OCI-LY7 (cell line): ENCODE measurements around the gene RBM23. TPM values are rescaled to one million over a fixed set of nuclear protein-coding genes. Genes with fewer than 3 reads are reported as not detected.

Source experiments
- BruUV-seq: library from RNA; stranded (reverse); fragments of 400-500 nt; replicated peaks from 2 replicates; lab custom pipeline; 2021; lab: Mats Ljungman, UMichigan
- CTCF ChIA-PET: fragments of 300-600 bp; sonication (Branson Sonifier 250); formaldehyde crosslinking; loops from one replicate; lab custom pipeline; 2022; ENCODE audit warnings: antibody characterized with exemption; ENCODE audit not compliant: unreplicated experiment; lab: Charles Lee
- POLR2A ChIA-PET: fragments of 300-600 bp; sonication (Branson Sonifier 250); formaldehyde crosslinking; loops from one replicate; lab custom pipeline; 2022; ENCODE audit warnings: antibody characterized with exemption; lab: Charles Lee
- DNase-seq: peaks from one replicate; pipeline ENCODE4 v3.0.0-alpha.2; 2015; ENCODE audit warnings: low spot score
- H2AFZ ChIP-seq: fragments of 200-600 bp; sonication (generic), shearing (Covaris generic); 2 replicates; pipeline ENCODE4 v1.6.1; 2014; ENCODE audit warnings: mild to moderate bottlenecking, antibody characterized with exemption, low read length, moderate library complexity
- H3K27ac ChIP-seq: fragments of 200-600 bp; sonication (generic); 2 replicates; pipeline ENCODE4 v1.5.1; 2014; ENCODE audit warnings: mixed run types, low read depth, mild to moderate bottlenecking, moderate library complexity, low read length, inconsistent platforms; ENCODE audit not compliant: poor library complexity, severe bottlenecking
- H3K36me3 ChIP-seq: fragments of 200-600 bp; sonication (generic); 2 replicates; pipeline ENCODE4 v1.6.1; 2014; ENCODE audit warnings: mild to moderate bottlenecking, antibody characterized with exemption, low read length, moderate library complexity, mixed read lengths; ENCODE audit not compliant: insufficient read depth
- H3K4me1 ChIP-seq: fragments of 200-600 bp; sonication (generic); 2 replicates; pipeline ENCODE4 v1.5.1; 2014; ENCODE audit warnings: mild to moderate bottlenecking, low read length; ENCODE audit not compliant: insufficient read depth, poor library complexity, severe bottlenecking
- H3K4me2 ChIP-seq: fragments of 200-600 bp; sonication (generic); 2 replicates; pipeline ENCODE4 v1.6.1; 2014; ENCODE audit warnings: mild to moderate bottlenecking, low read length
- H3K4me3 ChIP-seq: fragments of 200-600 bp; sonication (generic); 2 replicates; pipeline ENCODE4 v1.5.1; 2014; ENCODE audit warnings: mild to moderate bottlenecking, low read depth, low read length; ENCODE audit not compliant: poor library complexity, severe bottlenecking
- H3K79me2 ChIP-seq: fragments of 200-600 bp; sonication (generic); 2 replicates; pipeline ENCODE4 v1.6.1; 2016; ENCODE audit warnings: low read depth, mild to moderate bottlenecking, low read length, moderate library complexity, mixed read lengths; ENCODE audit not compliant: insufficient read depth
- H3K9me2 ChIP-seq: fragments of 200-600 bp; sonication (generic); 2 replicates; pipeline ENCODE4 v1.6.1; 2016; ENCODE audit warnings: mild to moderate bottlenecking, low read length, mixed read lengths; ENCODE audit not compliant: insufficient read depth
- H3K9me3 ChIP-seq: fragments of 200-600 bp; sonication (generic); 2 replicates; pipeline ENCODE4 v1.6.1; 2014; ENCODE audit warnings: mild to moderate bottlenecking, mixed run types, low read length, mixed read lengths
- H4K20me1 ChIP-seq: fragments of 200-600 bp; sonication (generic); 2 replicates; pipeline ENCODE4 v1.6.1; 2014; ENCODE audit warnings: mild to moderate bottlenecking, antibody characterized with exemption, low read length, moderate library complexity, mixed read lengths; ENCODE audit not compliant: insufficient read depth
- EZH2phosphoT487 ChIP-seq: fragments of 200-600 bp; sonication (generic); IDR thresholded peaks from 2 replicates; pipeline ENCODE4 v1.6.1; 2018; ENCODE audit warnings: low read depth, borderline replicate concordance, mild to moderate bottlenecking, mixed run types, antibody characterized with exemption, low read length, moderate library complexity, mixed read lengths
- intact Hi-C: fragments of 100-400 bp; cut with micrococcal nuclease; formaldehyde crosslinking; loops from one replicate; pipeline ENCODE4 v1.10.0; 2022; ENCODE audit not compliant: unreplicated experiment
- total RNA-seq, 2 experiments: library from RNA; depleted of rRNA in 1 of 2; stranded (reverse); fragments of >200 nt in 1 of 2; shearing (Covaris generic) in 1 of 2; gene quantifications; 2 replicates each; pipeline ENCODE4 v1.2.3, GENCODE V29; 2014 to 2022
- TF ChIP-seq, protein P1 (sequence below): fragments of 200-600 bp; sonication (generic); conservative IDR thresholded peaks from 2 replicates; pipeline ENCODE4 v1.5.1; 2014; ENCODE audit warnings: mild to moderate bottlenecking, antibody characterized with exemption, low read length, moderate library complexity, mixed read lengths

RBM23 gene
- total RNA-seq, 2 experiments from 2014 or later = 81.0 to 90.1 TPM

DNA sequence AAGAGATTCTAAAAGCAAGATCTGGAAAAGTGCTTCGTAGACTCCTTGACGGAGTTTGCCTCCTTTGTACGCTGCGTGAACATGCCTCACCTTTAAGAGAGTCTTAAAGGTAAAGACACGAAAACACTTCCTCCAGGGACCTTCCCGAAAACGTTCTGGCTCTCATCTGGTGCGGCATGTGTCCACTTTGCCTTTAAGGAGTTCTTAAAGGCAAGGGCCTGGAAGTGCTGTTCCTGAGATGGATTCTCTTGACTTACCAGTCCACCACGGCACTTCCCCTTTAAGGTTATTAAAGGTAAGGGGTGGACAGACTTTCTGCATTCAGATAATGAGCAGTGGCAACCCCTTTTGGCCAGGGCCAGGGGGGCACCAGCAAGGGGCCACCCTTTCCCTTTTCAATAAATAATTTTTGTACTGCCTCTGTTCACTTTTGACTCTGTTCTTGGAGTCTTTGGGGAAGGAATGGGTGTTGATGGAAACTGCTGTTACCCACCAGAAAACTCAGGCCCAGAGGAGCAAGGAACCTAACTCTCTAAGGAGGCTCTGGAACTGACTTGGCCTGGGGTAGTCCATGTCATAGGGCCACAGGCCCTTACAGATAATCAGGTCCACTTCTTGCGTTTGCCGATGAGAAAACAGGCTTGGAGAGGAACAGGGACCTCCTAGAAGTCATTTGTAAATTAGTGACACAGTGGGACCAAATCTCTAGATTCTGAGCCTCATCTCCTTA is 31.5 kb downstream of the RBM23 start:
- no peaks in the 10 kb centered on the region for H3K79me2 ChIP-seq
- DNase-seq = peak; percentile 98
- peak overlapping the region; percentile 43; the same call in 1 of the 2 replicates for H2AFZ ChIP-seq
- H3K9me2 ChIP-seq = no peaks in the 10 kb centered on the region
- intact Hi-C loops = loop anchor here (1.0 to 5.0 kb wide), 3 partner anchors 16 to 965 kb away; partner anchors contain the start of gene LRP10
- ChIA-PET CTCF (interaction anchor here (1.0 to 1.3 kb wide), 2 partner anchors 14 to 16 kb away, joined by 4 read pairs; partner anchors contain the start of gene LRP10), POLR2A (interaction anchor here (0.6 to 7.6 kb wide), 11 partner anchors 12 to 94 kb away, joined by 4 to 65 read pairs (median 6); partner anchors contain the start of genes HAUS4, LRP10, PRMT5 and RBM23)
- H3K9me3 ChIP-seq = no peaks in the 10 kb centered on the region
- peak overlapping the region; percentile 79 for H3K4me2 ChIP-seq
- H4K20me1 ChIP-seq = no peaks in the 10 kb centered on the region
- H3K27ac ChIP-seq = peak overlapping the region; percentile 96
- TF ChIP-seq, protein P1, sequence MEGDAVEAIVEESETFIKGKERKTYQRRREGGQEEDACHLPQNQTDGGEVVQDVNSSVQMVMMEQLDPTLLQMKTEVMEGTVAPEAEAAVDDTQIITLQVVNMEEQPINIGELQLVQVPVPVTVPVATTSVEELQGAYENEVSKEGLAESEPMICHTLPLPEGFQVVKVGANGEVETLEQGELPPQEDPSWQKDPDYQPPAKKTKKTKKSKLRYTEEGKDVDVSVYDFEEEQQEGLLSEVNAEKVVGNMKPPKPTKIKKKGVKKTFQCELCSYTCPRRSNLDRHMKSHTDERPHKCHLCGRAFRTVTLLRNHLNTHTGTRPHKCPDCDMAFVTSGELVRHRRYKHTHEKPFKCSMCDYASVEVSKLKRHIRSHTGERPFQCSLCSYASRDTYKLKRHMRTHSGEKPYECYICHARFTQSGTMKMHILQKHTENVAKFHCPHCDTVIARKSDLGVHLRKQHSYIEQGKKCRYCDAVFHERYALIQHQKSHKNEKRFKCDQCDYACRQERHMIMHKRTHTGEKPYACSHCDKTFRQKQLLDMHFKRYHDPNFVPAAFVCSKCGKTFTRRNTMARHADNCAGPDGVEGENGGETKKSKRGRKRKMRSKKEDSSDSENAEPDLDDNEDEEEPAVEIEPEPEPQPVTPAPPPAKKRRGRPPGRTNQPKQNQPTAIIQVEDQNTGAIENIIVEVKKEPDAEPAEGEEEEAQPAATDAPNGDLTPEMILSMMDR = no peak
- TF ChIP-seq EZH2phosphoT487 = no peak
- H3K36me3 ChIP-seq = no peaks in the 10 kb centered on the region
- BruUV-seq = TSS peak; percentile 89
- H3K4me3 ChIP-seq = peak overlapping the region; percentile 71
- H3K4me1 ChIP-seq = peaks cover 77% of the 10 kb centered on the region

- ChIA-PET CTCF (interaction anchor here (0.6 to 2.0 kb wide), 3 partner anchors 11 to 13 kb away, joined by 3 to 5 read pairs (median 3); no protein-coding TSS in a partner anchor), POLR2A (interaction anchor here (0.6 to 7.6 kb wide), 8 partner anchors 13 to 461 kb away, joined by 3 to 65 read pairs (median 4); partner anchors contain the start of genes LRP10 and RBM23)
- BruUV-seq = no TSS peak
- Histone ChIP-seq H3K4me1 (peaks cover 80% of the 10 kb centered on the region), H3K36me3 (no peaks in the 10 kb centered on the region), H4K20me1 (no peaks in the 10 kb centered on the region), H3K4me2 (peak overlapping the region; percentile 79), H3K27ac (peak overlapping the region; percentile 96), H3K9me3 (no peaks in the 10 kb centered on the region), H3K9me2 (no peaks in the 10 kb centered on the region), H2AFZ (peak overlapping the region; percentile 43; the same call in 1 of the 2 replicates), H3K79me2 (no peaks in the 10 kb centered on the region), H3K4me3 (peak overlapping the region; percentile 71)
- intact Hi-C loops = loop anchor here (1.0 to 5.0 kb wide), 3 partner anchors 15 to 964 kb away; partner anchors contain the start of gene LRP10
- DNase-seq = peak; percentile 86
- TF ChIP-seq, protein P1 = peak; percentile 65
- TF ChIP-seq EZH2phosphoT487 = no peak
These were observed 32.3 kb downstream of the RBM23 start for GRCh38 chr14:22886500-22887259.
